Omental fat pad (tissue), 4 donors: ENCODE results near the gene BNC1. TPM values are rescaled to one million over a fixed set of nuclear protein-coding genes. Genes with fewer than 3 reads are reported as not detected.

Experiments
- ATAC-seq: fragments of 150-250 bp; one replicate; pipeline ENCODE4 v1.9.1; 2016; ENCODE audit warnings: mild to moderate bottlenecking, moderate library complexity; ENCODE audit not compliant: low FRiP score
- DNase-seq: peaks from one replicate; pipeline ENCODE4 v3.0.0-alpha.2; 2019; ENCODE audit warnings: low spot score
- total RNA-seq, 4 donors: library from RNA; depleted of rRNA; stranded (reverse); fragments of >200 nt; gene quantifications; one replicate each; pipeline ENCODE4 v1.1.0, GENCODE V29; 2016
- TF ChIP-seq, protein P1 (sequence below), 3 donors: fragments of 450-650 bp; IDR thresholded peaks; one replicate each; pipeline ENCODE4 v1.5.1; 2016 to 2017; ENCODE audit warnings: antibody characterized with exemption in 3 of 3, mild to moderate bottlenecking in 3 of 3, moderate library complexity in 2 of 3

BNC1 gene
- total RNA-seq, 4 donors from 2014 or later = 1.1 to 73.0 (median 35.6) TPM

DNA sequence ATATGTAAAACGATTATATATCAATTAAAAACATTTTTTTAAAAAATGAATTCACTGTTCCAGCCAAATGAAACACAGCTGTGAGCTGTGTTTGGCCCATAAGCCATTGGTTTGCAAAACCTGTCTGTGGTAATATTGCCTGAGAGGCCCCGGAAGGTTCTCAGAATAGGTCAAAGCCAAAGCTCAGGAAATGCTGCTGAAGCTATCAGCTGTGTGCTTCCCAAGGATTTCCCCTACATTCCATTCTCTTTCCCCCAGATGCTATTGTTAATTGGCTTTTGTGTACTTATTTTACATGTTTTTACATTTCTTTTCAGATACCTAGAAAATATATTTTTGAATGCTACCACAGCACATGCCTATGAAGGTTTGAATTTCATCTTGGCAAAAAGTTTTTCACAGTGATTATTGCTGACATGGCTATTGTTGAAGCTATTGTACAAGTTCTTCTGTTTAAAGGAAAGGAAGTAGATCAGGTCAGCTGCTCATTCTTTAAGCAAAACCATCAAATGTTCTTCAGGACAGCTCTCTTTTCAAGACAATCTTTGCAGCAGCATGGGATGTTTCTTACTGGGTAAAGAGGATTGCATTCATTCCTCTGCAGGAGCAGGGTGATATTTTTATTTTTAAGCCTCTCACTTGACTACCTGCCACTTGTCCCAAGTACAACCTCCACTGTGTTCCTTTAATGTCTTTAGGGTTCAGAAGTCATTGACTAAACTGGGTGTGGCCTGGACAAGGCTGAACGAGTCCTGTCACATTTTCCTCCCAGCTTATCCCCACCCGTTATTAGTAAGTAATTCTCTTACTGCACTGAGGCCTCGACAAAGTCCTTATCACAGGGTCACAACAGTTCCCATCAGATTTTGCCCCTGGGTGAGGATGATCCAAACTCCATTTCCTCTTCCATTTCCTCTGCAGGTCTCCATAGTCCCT lies 26.3 kb upstream of the BNC1 start:
- DNase-seq = no peak
- TF ChIP-seq, protein P1, sequence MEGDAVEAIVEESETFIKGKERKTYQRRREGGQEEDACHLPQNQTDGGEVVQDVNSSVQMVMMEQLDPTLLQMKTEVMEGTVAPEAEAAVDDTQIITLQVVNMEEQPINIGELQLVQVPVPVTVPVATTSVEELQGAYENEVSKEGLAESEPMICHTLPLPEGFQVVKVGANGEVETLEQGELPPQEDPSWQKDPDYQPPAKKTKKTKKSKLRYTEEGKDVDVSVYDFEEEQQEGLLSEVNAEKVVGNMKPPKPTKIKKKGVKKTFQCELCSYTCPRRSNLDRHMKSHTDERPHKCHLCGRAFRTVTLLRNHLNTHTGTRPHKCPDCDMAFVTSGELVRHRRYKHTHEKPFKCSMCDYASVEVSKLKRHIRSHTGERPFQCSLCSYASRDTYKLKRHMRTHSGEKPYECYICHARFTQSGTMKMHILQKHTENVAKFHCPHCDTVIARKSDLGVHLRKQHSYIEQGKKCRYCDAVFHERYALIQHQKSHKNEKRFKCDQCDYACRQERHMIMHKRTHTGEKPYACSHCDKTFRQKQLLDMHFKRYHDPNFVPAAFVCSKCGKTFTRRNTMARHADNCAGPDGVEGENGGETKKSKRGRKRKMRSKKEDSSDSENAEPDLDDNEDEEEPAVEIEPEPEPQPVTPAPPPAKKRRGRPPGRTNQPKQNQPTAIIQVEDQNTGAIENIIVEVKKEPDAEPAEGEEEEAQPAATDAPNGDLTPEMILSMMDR (IDR thresholded peaks at IDR 0.05) = no peak
- no peak for ATAC-seq

DNA sequence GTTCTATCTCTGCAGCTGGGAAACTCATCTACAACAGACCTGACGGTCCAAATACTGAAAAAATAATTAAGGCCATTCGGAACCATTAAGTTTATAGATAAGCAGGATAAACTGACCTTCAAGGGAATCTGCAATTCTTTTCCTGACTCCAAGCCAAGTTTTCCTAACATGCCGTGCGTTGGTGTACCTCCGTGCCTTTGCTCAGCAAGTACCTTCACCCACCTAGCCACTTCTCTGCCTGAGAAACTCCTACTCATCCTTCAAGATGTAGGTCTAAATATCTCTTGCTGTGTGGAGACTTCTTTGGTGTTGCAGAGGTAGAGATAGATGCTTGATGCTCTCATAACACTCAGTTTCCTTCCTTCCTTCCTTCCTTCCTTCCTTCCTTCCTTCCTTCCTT lies 24.2 kb upstream of the BNC1 start:
- TF ChIP-seq, protein P1 (IDR thresholded peaks at IDR 0.05) = no peak
- ATAC-seq (no peak), DNase-seq (no peak)

DNA sequence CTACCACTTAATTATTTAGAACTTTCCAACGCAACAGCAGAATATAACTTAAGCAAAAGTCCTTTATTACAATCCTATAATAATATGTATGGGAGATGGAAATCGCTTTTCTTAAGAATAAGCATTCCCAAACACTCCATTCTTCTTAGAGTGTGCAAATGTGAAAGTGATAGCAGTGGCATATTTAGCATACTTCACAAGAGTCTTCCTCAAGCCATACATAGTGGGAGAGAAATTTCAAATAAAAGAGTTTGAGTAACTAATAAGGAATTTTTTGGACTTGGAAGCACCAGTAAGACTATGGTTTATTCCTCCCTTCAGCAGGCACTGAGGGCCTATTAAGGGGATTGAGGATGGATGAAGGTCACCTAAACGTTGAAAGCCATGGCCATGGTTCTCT lies 22.1 kb upstream of the BNC1 start:
- DNase-seq (no peak), ATAC-seq (no peak)
- TF ChIP-seq, protein P1 (IDR thresholded peaks at IDR 0.05) = no peak

DNA sequence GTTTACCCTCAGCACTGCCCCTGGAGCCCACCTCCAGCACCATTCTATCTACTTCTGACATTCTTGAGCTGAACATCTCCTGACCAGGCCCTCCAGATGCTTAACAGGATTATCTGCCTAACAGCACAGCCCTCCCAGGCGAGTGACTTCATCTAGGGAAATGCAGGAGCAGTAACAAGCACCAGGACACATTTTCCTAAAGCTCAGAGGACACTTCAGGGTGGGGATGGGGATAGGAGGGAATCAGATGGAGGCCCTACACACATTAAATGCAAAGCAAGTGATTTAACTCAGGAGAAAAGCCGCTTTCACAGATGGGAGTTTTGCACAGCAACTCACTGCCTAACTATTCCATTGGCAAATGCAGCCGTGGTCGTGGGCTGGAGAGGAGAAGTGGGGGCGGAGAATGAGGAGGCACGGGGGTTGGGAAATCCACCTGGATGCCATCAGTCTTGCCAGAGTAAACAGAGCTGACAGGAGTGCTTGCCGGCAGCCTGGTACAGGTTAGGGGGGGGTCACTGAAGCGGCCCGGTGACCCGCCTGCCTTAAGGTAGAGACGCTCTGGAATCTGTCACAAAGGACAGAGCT lies 21.3 kb upstream of the BNC1 start:
- TF ChIP-seq, protein P1 (IDR thresholded peaks at IDR 0.05) = no peak
- no peak for DNase-seq
- peak; percentile 85 for ATAC-seq

DNA sequence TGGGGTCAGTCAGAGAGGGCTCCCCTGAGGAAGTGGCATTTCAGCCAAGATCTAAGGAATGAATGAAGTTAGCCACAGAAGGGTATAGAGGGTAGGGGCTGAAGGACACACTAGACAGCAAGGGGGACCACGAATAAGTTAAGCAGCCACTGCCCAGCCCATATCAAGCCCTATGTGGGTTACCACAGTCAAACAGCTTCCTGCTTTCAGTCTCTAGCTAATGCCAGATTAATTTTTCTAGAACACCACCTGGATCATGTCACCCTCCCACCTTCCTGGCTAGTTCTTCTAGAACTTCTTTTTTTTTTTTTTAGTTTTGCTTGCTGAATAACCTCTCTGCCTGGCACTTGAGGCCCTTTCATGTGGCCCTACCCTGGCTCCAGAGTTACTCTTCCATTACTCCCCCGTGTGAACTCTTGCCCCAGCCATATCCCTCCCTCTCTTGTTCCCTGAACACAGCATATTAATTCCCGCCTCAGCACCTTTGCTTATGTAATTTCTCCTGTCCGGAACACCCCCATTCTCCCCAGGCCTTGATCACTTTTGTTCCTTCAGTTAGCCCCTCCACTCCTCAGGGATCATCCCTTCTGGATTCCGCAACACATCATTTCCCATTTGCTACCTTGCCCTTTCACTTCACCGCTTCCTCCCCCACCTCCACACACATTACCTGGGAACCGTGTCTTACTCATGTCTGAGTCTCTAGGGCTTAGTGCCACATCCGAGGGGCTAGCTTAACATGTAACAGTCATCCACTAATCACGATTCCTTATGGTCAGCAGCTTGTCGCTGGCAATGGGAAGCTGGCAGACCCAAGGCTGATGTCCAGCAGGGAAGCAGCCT lies 20.6 kb upstream of the BNC1 start:
- ATAC-seq (peak; percentile 83), DNase-seq (no peak)
- TF ChIP-seq, protein P1 (IDR thresholded peaks at IDR 0.05) = no peak

DNA sequence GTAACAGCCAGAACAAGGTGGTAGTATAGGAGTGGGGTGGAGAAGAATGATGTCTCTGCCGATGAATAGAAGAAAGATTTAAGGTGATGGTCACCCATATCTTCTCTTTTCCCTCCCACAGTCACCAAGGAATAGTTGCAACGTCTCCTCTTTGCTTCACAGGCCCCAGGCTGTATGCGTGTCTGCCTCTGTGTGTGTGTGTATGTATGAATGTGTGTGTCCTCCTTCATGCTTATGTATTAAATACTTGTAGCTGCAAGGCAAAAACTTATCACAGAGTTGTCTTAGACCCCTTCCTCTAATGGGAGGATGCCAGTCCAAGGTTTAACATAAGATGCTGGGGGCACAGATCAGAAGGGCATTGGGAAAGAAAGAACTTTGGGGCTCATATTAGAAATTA lies 19.1 kb upstream of the BNC1 start:
- DNase-seq (no peak), ATAC-seq (no peak)
- TF ChIP-seq, protein P1 (IDR thresholded peaks at IDR 0.05) = no peak
